Germinal center (tissue), 1 donor: Measurements from ENCODE around the gene WFIKKN1.

Experiments
- DNase-seq: peaks from one replicate; pipeline ENCODE4 v3.0.0; 2012; ENCODE audit warnings: mixed read lengths, low spot score

The WFIKKN1 gene

DNA sequence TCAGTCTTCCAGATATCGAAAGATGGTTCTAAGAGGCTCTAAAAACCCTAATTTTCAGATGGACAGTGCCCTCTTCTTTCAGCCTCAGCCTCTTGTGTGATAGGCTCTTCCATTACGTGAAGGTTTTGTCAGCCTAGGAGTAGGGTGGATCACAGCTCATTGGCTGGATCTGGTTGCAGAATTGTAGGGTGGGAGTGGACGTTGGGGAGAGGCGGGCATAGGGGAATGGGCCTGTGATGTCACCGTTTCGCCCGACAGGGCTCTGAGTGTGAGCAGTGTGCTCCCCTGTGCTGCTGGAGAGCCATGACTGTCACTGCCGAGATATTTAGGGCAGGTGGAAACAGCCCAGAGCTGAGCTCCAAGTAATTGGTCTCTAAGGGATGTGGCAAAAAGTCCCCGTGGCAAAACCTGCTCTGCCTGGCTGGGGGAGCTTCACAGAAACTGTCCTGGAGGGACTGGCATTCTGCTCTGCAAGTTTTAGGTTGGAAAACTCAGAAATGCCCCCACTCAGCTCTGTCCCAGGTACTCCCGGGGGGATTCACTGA is 6.2 kb upstream of the WFIKKN1 start:
- no peak for DNase-seq

DNA sequence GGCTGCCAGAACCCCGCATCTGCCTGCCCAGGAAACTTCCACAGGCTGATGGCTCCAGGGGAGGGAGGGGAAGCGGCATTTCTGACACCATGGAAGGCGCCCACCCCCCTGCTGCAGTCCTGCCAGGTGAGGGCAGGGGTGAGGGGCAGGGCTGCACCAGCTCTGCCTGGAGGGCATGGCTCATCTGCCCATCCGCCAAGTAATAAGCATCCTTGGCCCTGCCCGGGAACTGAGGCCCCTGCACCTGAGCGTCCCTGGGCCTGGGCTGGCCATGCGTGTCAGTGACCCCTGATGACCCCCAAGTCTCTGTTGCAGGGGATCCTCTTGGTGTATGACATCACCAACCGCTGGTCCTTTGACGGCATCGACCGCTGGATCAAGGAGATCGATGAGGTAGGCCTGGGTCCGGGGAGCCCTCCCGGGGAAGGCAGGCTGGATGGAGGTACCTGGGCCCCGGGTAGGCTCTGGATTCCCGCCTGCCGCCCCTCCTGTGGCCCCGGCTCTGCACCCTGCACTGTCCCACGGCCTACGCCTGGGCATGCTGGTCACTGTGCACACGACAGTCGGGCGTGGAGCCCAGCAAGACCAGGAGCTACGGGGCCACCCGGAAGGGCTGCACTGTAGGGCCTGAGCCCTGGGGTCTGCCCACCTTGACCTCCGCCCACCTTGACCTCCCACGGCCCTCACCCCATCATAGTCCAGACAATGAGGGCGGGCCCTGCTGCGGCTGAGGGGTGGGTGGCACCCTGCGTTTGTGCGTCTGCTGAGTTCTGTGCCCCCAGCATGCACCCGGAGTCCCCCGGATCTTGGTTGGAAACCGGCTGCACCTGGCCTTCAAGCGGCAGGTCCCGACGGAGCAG is 5.4 kb upstream of the WFIKKN1 start:
- DNase-seq: no peak

- DNase-seq: no peak
Measured at GRCh38 chr16:625977-626765, 4.6 kb upstream of the WFIKKN1 start.

DNA sequence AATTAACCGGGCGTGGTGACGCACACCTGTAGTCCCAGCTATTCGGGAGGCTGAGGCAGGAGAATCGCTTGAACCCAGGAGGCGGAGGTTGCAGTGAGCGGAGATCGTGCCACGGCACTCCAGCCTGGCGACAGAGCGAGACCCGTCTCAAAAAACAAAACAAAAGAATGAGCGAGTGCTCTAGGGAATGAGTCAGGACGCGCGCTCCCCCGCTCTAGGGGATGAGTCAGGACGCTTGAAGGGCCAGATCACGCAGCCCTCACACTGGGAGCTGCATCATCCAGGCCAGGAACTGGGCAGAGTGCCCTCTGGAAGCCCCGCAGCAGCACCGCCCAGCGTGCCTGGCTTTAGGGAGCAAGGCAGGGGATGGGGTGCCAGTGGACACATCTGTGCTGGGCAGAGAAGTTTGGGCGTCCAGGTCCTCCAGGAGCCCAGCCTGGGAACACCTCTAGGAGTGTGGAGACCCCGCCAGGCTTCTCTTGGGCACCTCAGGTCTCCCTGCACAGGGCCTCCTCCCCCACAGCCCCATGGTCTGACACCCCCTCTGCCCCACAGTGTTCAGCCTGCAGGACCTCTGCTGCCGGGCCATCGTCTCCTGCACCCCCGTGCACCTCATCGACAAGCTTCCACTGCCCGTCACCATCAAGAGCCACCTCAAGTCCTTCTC is 3.9 kb upstream of the WFIKKN1 start:
- no peak for DNase-seq

GRCh38 chr16:627454-628239 is 3.1 kb upstream of the WFIKKN1 start:
- DNase-seq: no peak

DNA sequence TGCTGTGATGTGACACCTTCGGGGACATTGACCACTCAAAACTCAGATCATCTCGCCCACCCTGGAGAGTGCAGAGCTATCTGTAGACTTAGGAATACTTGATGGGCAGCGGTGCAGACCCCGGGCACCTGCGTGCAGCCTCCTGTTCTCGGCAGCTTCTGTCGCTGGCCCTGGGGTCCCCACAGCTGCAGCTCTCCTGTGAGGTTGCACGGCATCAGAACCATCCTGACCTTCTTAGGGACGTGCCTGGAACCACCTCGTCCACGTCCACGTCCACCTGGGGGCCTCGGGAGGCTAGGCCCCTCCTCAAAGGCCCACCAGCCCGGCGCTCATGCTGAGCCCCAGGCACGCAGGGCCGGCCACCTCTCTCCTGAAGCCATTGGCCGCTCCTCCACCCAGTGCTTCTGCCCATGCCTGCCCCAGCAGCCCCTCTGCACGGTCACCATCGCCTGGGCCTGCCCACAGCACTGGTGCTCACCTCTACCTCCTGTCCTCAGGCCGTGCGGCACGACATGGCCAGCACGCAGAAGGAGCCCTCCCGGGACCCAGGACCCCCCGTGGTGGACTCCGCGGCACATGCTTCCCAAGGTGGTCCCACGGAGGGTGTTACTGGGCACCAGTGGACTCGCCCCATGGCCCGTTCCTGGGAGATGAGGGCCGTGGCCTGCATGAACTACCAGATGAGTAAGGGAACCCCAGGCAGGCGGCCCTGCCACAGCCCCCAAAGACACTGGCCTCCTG is 2.3 kb upstream of the WFIKKN1 start:
- no peak for DNase-seq

DNA sequence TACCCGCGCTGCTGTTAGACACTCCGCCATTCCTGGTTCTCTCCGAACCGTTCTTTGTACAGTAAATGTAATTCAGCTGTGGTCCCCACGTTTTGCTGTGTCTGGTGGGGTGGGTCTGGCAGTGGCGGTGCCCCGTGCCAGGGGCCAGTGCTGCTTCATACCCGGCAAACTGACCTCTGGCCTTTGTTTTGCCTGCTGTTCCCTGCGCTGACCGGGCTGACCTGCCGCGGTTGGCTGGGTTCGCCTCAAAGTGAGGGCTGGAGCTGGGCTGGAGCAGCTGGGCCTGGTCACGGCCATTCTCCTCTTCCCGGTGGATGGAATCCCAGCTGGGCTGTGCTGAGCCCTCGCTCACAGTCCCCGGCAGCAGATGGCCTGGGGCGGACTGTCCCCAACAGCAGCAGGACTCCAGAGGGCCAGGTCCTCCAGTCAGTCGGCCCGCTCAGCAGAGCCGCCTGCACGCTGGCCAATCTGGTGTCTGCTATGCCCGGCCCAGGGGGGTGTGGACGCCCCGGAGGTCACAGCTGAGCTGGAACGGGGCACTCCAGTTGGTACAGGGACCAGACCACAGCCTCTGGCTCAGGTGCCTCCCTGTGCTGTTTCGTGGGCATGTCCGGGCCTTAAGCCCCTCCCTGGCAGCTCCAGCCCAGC is 1.5 kb upstream of the WFIKKN1 start:
- no peak for DNase-seq

GRCh38 chr16:629833-630248 is 944 bp upstream of the WFIKKN1 start:
- DNase-seq: no peak

DNA sequence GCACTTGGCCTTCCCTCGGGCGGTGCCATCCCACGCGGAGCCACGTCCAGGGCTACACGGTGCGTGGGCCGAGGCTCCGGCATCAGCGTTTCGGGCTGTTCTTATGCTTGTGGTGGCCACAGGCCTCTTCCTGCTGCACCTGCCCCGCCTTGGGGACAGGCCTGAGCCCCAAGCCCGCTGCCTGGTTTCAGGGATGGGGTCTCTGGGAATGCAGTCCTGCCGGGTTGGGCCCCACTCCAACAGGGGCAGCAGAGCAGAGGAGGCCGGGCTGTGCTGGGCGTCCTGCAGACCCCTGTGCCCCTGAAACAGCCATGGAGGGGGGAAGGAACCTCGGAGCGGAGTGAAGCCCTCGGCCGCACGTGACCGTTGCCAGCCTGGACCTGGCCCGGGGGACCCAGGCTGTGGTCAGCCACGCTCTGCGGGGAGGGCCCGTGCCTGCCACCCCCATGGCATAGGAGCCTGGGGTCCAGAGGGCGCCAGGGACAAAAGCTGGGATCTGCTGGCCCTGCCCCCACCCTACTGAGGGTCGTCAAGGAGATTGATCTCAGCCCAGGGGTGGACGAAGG is 453 bp upstream of the WFIKKN1 start:
- no peak for DNase-seq

- DNase-seq: no peak
Measured at GRCh38 chr16:631808-632358, 1.1 kb downstream of the WFIKKN1 start.

GRCh38 chr16:632486-633335 is 1.9 kb downstream of the WFIKKN1 start:
- DNase-seq: no peak

GRCh38 chr16:633336-634050 is 2.7 kb downstream of the WFIKKN1 start:
- DNase-seq: no peak

DNA sequence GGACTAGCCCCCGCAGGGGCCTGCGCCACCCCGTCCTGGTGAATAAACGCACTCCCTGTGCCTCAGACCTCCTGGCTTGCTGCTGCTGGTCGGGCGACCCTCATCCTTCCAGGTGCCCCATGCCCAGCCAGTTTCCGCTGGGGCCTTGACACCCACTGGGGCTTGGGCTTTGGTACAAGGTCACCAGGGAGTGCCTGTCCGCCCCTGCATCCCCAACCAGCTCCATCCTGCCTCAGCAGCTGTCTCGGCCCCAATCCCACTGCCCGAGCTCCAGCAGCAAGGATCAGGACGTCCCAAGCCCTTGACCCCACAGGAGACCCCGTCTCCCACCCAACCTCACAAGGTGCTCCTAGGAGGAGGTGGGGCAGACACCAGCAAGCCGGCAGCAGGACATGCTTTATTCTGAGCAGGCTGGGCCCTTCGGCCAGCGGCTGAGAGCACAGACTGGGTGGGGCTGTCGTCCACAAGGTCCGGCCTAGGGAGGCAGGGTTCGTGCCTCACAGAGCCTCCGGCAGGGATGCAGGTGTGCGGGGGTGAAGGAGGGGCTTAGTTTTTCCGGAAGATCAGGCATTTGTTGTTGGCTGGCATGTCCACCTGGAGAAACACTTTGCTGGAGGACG is 3.4 kb downstream of the WFIKKN1 start:
- no peak for DNase-seq

- no peak for DNase-seq
Measured at GRCh38 chr16:634996-635395, 4.2 kb downstream of the WFIKKN1 start.

DNA sequence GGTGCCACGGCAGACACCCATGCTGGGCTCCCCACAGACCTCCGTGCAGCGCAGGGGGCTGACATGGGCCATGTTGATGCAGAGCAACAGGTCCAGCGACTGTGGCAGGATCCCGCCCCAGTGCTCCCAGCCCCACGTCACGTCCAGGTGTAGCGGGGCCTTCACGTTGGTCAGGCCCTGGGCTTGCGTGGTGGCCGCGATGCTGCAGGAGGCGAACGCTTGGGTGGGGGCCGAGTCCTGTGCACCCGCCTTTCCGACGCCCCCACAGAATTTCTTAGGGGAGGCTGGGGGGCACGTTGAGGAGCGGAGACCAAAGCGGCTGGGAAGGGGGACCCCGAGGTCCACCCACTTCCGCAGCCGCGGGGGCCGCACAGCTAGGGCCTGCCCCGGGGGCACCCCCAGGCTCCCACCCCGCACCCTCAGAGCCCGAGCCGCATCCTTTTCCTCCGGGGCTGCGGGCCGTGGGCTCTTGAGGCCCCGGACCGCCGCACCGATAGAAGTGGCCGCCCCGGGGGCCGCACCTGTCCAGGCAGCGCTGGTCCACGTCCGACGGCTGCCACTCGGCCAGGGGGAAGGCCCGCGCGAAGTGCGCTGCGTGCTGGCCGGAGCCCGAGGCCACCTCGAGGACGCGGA is 4.9 kb downstream of the WFIKKN1 start:
- DNase-seq: no peak

- DNase-seq: peak; percentile 93
Measured at GRCh38 chr16:636206-637080, 5.7 kb downstream of the WFIKKN1 start, which contains the start of gene METTL26. Gene METTL26 (minus strand): TSS chr16:636305. CDS start chr16:636290, 15 bp downstream.
